Skeletal muscle cell (primary cell): Measurements from ENCODE around the gene KMT2E.
"Not testable (repeated sequence)": the region's sequence is repeated elsewhere in the genome, so short reads cannot be mapped to it uniquely, and the experiment has no call there.

ENCODE experiments used
- DNase-seq: peaks from one replicate; pipeline ENCODE4 v3.0.0-alpha.2; 2010; ENCODE audit warnings: low read depth
- H3K4me3 ChIP-seq: 2 replicates; pipeline ENCODE4 v1.5.1; 2011; ENCODE audit warnings: low read depth, mild to moderate bottlenecking, control low read depth, low read length, moderate library complexity

The KMT2E gene

DNA sequence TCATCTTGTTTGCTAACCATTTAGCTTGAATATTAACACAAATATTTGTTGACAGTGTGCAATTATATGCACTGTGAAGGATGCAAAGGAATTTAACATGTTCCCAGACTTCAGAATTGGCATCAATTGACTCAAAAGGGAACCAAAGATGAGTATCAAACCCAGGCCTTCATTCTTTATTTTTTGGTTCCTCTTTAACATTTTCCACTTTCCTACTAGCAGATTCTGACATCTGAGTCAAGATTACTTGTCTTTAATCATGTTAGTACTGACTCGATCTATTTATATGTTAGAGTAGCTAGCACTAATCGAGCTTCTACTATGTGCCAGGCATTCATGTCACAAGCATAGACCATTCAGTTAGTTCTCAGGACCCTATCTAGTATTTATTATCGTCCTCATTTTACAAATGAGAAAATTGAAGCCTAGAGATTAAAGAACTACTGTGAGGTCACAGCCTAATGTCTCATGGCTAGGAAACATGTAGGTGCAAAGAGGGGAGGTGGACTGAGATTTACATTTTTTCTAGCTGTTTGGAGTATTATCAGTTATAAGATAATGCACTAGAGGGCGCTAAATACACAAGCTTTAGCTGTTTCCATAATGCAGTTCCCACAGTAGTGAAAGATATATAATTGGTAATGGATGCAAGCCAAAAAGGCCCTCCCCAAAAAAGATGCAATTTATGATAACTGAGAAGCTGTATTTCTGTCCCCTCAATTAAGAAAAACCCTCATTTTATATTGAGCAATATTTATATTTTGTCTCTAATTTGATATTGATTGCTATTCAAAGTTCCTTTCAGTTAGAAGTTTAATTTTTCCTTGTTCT is 32.9 kb upstream of the KMT2E start:
- no peak for DNase-seq
- no peak overlapping the region for H3K4me3 ChIP-seq

- H3K4me3 ChIP-seq: no peak overlapping the region
- no peak for DNase-seq
Measured at GRCh38 chr7:104981672-104982037, 32.4 kb upstream of the KMT2E start.

- DNase-seq: no peak
- peak overlapping the region; percentile 63 for H3K4me3 ChIP-seq
Measured at GRCh38 chr7:104982308-104983075, 31.5 kb upstream of the KMT2E start.

DNA sequence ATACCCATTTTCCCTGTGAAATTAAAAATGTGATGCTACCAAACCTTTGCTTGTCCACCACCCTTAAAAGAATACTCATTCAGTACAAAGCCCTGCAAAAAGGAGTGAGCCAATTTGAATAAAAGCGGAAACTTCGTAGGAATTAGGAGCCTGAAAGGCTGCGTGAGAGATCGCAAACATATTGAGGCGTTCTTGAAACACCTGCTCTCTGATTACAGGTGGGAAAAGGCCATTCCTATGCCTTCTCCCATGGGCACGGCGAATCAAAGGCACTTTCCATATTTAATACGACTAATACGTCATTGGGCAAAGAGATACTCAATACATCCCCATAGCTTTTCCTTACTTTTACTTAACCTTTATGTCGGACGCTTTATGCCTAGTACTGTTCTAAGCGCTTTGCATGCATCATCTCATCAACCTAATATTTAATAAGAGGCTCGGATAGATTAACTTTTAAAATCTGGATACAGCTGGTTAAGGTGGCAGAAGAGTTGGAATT is 30.9 kb upstream of the KMT2E start:
- DNase-seq: no peak

DNA sequence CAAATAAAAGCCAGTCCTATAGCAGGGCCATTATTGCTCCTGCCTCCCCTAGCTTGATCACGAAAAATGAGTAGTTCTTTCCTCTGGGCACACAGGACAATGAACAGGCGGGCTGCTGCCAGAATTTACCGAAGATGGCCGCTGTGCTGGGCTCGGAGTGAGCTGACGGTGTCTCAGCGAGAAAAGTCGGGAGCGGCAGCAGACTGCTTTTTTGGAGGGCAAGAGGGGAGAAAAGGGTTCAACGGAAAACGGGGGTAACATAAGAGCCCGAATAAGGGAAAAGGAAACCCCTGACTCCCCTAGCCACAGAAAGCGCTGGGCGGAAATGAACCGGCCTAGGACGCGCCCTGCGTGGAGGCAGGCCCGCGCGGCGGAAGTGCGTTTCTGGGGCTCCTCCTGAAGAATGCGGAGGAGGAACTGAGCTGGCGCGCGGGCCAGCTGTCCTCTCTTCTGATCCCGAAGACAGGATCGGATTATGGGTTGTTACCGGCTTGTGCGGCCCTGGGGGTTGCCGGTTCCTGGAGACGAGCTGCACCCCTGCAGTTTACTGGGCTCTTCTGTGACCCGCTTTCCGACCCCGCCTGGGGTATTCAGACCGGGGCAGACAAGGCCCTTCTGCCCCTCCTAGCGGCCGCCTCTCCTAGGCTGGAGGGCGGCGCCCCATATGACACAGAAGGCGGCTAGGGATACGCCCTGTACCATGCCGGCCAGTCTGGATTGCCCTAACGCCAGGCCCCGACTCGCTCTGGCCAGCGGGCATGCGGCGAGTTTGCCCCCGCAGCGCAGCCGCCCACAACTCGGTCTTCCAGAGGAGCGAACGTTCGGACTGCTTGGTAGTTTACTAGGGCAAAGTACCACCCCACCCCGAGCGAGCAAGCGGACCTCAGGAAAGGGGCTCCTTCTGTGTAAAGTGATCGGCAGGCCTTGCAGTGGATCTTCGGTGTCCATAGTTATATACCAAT is 30.1 kb upstream of the KMT2E start:
- no peak for DNase-seq

More for the DNA sequence above, 30.9 kb upstream of the KMT2E start:
- peak overlapping the region; percentile 63 for H3K4me3 ChIP-seq

GRCh38 chr7:104984585-104985258 is 29.3 kb upstream of the KMT2E start:
- no peak for DNase-seq
- peak overlapping the region; percentile 63 for H3K4me3 ChIP-seq

More for the DNA sequence above, 30.1 kb upstream of the KMT2E start:
- H3K4me3 ChIP-seq: peak overlapping the region; percentile 63

GRCh38 chr7:104985259-104985617 is 28.8 kb upstream of the KMT2E start:
- no peak for DNase-seq
- no peak overlapping the region for H3K4me3 ChIP-seq

GRCh38 chr7:104986628-104987259 is 27.3 kb upstream of the KMT2E start:
- H3K4me3 ChIP-seq: no peak overlapping the region
- DNase-seq: no peak

GRCh38 chr7:104987403-104987802 is 26.6 kb upstream of the KMT2E start:
- DNase-seq, H3K4me3 ChIP-seq: not testable (repeated sequence)

- DNase-seq: no peak
- no peak overlapping the region for H3K4me3 ChIP-seq
Measured at GRCh38 chr7:104990983-104991382, 23.0 kb upstream of the KMT2E start.

DNA sequence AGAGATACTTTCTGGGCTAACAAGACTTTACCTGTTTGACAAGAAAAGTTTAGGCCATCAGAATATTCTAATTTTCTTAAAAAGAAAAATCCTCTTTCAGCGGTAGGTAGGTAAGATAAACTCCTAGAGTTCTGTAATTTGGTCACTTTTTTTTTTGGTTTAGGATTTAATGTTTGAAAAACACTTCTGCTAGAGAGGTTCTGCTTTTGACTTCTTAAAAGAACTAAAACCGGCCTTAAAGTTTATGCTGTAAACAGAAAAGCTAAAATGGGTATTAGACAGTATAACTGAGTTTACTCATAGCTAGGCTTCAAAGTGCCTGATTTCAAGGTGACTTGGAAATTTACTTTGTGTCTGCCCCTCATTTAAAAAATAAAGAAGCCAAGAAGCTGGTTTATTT is 21.7 kb upstream of the KMT2E start:
- H3K4me3 ChIP-seq: no peak overlapping the region
- no peak for DNase-seq

- no peak for DNase-seq
- no peak overlapping the region for H3K4me3 ChIP-seq
Measured at GRCh38 chr7:104993217-104993862, 20.7 kb upstream of the KMT2E start.

DNA sequence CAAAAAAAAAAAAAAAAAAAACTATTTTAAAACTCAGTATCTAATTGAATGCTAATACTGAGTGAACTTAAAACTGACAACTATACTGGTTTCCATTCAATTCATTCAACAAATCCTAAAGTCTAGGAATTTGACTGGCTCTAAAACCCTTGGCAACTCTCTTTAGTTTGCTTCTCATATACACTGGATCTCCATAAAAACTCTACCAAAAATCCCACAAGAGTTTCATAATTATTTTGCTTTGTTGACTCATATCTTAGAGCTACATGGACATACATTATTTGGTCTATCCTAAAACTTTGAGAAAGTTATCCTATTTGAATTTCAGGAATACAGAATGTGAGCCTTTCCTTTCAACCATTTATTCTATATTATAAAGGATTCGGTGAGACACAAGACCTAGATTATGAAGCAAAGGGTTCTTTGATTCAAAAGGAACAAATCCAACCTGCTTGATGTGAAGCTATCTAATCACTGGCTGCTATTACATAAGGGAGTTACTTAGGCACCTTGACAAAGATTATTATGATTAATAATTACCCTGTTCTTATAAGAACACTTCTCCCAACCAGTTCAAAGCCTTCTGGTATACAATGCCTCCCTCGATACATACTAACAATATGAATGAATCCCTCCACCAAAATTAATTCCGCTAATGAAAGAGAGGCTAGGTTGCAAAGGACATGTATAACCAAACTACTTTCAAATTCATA is 15.8 kb upstream of the KMT2E start:
- no peak for DNase-seq
- H3K4me3 ChIP-seq: no peak overlapping the region

- no peak for DNase-seq
Measured at GRCh38 chr7:105000200-105000599, 13.8 kb upstream of the KMT2E start.

DNA sequence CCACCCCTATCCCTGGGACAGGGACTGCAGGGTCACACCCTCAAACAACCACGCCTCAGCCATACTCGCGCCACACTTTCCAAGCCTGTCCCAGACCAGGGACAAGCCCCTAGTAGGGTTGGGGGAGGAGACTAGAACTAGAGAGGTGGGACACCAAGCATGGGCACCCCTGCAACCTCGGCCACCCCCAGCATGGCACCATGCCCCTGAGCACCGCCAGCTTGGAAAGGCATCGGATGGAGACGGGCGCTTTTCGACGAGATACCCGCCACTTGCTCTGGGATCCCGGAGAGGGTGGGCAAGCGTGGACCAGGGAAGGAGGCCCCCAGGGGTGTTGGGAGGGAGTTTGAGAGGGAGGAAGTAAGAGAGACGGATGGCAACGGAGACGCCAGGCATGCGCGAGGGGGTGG is 13.1 kb upstream of the KMT2E start:
- no peak overlapping the region for H3K4me3 ChIP-seq
- no peak for DNase-seq

More at GRCh38 chr7:105000200-105000599, 13.8 kb upstream of the KMT2E start:
- no peak overlapping the region for H3K4me3 ChIP-seq

DNA sequence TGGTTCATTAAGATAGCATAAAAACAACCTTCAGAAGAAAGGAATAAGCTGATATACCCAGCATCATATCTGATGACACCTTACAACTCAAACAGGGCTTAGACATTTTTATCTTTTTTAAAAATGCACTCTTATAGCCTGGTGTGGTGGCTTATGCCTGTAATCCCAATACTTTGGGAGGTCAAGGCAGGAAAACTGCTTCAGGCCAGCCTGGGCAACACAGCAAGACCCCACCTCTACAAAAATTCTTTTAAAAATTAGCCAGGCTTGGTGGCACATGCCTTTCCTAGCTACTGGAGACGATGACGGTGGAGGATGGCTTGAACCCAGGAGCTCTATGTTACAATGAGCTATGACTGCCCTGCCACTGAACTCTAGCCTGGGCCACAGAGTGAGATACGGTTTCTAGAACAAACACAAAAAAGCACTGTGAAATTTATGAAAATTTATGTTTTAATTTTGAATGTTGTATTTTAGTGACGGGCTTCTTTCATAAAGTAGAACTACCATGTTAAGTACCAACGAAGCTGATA is 12.3 kb upstream of the KMT2E start:
- H3K4me3 ChIP-seq: no peak overlapping the region
- no peak for DNase-seq

DNA sequence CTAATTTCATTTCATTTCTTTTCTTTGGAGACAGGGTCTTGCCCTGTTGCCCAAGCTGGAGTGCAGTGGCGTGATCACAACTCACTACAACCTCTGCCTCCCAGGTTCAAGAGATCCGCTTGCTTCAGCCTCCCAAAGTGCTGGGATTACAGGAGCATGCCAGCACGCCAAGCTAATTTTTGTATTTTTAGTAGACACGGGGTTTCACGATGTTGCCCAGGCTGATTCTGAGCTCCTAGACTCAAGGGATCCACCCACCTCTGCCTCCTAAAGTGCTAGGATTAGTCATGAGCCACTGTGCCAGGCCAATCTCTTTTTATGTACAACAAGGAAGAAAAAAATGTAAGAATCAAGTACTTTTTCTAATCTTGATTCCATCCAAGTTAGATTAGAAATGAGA is 10.7 kb upstream of the KMT2E start:
- no peak for DNase-seq
- H3K4me3 ChIP-seq: no peak overlapping the region
